Dedifferentiated amniotic fluid mesenchymal stem cell (primary cell): ENCODE results near the gene CCDC85B.

Experiments used
- DNase-seq: peaks from one replicate; pipeline ENCODE4 v3.0.0-alpha.2; 2016; ENCODE audit errors: extremely low spot score

The CCDC85B gene

DNA sequence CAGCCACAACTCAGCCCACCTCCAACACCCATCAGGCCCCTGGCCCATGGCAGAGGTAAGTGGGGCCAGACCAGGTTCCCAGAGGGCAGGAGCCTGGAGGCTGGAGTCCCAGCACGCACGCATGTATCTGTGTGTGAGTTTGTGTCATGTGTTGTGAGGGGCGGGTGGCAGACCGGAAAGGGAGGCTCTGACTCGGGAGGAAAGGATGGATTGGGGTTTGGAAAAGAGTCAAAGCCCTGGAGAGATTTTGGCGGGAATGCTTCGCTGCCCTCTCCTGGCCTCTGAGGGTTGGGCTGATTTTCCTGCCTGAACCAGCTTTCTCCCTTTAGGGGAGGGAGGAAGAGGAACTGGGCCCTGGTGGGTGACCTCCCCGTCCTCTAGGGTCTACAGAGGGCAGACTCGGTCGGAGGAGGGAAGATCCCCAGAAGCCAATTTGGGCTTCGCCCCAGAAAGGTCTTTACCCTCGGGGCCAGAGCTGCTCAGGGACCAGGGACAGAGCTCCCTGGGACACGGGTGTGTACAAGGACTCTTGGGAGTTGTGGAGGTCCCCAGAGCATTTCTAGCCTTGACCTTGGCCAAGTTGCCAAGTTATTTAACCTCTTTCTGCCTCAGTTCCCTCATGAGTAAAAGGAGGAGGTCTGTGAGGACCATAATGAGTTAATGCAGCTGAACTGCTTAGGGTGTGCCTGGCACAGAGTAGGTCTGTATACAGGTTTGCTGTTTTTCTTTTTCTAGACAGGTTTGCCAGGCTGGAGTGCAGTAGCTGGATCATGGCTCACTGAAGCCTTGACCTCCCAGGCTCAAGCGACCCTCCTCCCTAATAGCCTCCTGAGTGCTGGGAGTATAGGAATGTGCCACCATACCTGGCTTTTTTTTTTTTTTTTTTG, 21.5 kb downstream of the CCDC85B start:
- DNase-seq, result peak; percentile 49

DNA sequence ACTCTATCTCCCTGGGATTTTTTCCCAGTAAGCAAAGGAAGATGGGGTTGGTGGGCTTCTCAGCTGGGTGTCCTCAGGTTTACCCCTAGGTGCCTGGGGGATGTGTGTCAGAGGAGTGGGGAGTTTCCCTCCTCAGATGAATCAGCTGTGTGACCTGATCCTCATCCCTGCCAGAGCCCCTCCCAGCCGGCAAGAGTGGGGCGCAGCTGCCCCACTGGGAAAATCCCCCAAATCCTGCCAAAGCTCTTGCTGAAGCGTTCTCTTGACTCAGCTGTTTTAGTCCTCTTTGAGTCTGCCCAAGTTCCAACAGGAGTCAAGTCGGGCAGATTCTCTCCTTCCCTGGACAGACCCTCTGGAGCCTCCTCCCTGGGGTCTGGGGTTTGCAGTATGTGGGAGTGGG, 22.4 kb downstream of the CCDC85B start:
- DNase-seq, result no peak

DNA sequence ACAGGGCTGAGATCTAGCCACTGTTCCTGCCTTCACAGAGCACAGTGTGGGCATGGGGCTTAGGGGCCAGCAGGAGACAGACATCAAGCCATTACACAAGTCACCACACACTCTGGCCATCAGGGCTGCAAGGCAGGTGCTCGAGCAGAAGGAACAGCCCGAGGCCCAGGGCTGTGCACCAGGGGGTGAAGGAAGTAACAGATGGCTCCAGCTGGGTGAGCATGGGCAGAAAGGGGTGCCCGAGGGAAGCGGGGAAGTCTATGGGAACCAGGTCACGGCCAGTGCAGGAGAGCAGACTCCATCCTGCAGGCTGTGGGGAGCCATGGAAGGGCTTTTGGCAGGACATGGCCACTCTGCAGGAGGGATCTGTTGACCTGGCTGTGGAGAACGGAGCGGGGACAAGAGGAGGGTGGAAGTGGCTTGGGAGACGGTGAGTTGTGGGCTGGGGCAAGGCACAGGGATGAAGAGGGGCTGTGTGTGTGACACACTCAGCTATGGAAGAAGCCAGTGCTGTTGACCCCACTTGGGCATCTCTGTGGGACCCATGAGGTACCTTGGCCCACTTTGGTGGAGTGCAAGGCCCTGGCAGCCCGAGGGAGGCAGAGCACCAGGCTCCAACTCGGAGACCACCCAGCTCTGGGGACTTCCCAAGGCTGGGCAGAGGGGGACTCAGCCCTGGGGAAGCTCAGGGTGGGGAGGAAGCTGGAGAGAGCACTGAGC, 24.8 kb downstream of the CCDC85B start:
- no peak for DNase-seq

DNA sequence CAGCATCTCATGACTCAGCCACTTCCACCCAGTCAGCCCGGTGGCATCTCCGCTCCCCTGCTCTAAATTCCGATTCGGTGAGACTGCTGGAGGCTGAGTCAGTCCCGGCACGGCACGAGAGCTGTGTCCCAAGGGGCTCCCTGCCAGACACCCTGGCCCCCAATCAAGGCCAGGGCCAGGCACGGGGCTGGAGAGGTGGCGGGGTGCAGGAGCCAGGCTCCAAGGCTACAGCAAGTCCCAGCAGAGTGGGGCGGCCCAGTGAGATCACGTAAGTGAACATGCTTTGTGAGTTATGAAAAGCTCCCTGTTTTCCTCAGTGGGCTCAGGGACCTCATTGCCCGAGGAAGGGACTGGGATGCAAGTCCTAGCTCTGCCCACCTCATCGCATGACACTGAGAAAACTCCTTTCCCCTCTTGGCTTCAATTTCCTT, 25.4 kb downstream of the CCDC85B start:
- peak; percentile 96 for DNase-seq

DNA sequence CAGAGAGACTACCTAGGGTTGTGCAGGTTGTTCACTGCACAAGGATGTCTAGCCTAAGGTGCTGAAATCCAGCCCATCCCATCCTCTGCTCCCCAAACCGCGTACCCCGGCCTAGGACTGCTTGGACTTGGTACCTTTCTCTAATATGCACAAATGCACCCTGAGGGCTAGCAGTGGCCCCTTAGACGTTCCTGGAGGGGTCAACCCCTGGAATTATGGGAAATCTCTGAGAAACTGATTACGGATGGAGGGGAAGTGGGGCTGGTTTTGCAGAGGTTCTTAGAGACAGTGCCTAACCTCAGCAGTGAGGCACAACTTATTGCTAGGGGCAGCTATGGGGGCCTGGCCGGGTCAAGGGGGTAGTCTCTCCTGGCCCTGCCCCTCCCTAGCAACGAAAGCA, 25.9 kb downstream of the CCDC85B start:
- DNase-seq, result no peak

DNA sequence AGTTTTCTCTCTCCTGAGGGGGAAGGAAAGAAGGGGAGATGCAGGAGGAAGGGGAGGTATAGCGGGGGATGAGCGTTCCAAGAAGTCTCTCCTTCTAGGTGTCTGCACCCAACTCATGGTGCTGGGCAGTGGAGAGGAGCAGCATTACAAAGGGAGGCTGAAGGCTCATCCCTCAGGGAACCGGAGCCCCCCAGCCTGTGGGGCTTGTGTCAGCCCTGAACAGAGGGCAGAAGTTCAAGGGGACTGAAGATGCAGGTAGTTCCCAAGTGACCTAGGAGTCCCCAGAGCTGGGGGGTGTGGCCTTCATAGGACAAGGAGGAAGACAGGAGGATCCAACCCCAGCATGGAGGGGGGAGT, 26.6 kb downstream of the CCDC85B start:
- DNase-seq, result no peak

DNA sequence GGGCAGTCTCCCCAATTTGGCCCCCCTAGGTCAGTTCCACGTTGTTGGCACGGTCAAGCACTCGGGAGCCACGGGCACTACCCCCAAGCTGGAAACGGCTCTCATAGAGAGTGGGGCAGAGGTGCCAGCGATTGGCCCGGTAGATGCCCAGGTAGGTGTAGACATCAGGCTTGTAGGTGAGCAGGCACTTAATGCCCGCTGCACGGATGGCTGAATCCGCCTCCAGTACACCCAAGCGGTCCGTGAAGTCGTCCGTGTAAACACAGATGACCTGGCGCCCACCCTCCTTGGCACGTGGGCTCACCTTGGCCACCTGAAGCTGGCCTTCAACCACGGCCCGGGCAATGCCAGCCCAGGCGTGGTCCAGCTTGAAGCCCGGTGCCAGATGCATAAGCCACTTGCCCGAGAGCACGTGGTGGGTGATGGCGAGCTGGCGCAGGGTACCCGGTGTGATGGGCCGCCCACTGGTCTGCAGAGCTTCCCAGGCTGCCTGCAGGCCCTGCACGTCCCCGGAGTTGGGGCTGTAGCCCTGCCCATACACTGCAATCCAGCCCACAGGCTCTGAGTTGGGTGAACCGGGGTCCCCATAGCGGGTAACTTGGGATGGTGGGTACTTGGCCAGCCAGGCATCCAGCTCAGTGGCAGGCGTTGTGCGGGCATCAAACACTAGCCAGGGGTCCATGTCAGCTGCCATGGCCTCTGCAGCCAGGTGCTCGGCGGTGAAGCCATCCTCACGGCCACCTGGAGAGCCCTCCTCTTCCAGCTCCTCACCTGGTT, 27.1 kb downstream of the CCDC85B start:
- no peak for DNase-seq

DNA sequence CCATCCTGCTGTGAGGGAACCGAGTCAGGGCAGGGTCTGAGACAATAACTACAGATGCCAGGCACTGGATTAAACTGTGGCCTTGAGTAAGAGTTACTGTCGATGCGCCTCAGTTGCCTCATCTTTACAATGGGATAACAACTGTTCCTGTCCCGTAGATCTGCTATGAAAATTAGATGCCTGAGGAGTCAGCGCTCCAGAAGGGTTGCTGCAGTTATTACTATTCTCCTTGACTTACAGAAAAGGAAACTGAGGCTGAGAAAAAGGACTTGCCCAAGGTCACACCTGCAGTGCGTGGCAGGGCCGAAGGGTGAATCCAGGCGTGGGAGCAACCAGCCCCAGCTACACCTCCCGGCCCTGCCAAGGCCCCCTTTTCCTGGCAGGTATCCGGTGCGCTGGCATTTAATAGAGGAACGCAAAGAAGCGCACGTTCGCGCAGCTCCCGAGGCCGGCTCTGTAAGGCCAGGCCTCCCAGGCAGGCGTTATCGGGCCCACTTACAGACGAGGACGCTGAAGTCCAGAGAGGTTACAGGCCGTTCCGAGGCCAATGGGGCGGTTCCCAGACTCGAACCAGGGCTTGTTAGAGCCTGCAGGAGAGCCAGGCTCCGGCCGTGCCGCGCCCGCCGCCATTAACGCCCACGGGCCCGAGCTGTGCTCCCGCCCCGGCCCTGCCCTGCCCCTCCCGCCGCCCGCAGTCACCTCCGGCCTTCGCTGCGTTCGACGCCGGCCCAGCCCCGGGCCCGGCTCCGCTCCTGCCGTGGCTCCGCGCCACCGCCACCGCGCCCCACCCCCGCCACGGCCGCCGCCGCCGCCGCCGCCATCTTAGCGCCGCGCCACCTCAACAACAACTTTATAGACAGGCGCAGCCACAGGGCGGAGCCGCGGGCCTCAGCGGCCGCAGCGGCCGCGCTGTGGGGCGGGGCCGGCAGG, 28.0 kb downstream of the CCDC85B start, which contains the start of gene C11orf68:
C11orf68 (minus strand) TSS at position 852 of the 930 bp plus-strand sequence; CDS start at position 821, 31 bp downstream.
- DNase-seq, result no peak

DNA sequence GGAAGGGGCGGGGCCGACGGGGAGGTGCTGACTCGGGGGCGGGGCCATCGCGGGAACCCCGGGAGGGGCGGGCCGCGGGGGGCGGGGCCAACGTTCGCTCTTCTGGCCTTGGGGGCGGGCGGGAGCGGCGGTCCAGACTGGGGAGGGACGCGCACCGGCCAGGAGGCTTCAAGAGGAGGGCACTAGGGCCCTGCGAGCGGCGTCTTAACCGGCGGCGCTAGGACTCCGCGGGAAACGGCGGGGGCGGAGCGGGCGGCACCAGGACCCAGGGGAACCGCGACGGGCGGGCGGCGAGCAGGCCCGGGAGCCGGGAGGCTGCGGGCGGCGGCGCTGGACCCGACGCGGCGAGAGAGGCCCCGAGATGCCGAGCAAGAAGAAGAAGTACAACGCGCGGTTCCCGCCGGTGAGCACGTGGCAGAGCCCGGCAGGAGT, 28.7 kb downstream of the CCDC85B start, which contains the start of gene DRAP1:
DRAP1 (plus strand) TSS at position 286 of the 432 bp plus-strand sequence; CDS start at position 362, 76 bp downstream.
- DNase-seq, result peak; percentile 98

DNA sequence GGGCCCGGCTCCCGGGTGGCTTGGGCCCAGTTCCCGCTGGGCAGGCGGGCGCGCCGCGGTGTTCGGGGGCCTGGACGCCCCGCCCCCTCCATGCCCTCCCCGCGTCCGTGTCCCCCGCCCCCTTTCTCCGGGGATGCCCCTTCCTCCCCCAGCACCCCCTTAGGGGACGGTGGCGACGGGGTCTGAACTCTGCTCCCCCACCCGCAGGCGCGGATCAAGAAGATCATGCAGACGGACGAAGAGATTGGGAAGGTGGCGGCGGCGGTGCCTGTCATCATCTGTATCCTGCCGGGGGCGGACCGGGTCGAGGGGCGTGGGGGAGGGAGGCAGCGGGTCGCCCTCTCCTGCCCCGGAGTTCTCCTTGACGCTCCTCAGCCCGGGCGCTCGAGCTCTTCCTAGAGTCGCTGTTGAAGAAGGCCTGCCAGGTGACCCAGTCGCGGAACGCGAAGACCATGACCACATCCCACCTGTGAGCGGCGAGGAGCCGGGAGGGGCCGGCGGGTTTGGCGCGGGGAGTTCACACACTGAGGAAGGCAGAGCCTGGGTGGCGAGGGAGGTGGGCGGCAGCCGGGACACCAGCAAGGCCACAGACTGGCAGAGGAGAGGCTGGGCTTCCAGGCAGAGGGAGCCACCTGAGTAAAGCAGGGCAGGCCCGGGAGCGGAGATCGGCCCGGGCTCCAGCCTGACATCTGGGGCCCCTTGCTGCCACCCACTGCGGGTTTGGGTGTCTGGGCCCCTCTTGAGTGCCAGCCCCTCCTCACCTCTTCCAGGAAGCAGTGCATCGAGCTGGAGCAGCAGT, 29.3 kb downstream of the CCDC85B start:
- DNase-seq, result no peak

DNA sequence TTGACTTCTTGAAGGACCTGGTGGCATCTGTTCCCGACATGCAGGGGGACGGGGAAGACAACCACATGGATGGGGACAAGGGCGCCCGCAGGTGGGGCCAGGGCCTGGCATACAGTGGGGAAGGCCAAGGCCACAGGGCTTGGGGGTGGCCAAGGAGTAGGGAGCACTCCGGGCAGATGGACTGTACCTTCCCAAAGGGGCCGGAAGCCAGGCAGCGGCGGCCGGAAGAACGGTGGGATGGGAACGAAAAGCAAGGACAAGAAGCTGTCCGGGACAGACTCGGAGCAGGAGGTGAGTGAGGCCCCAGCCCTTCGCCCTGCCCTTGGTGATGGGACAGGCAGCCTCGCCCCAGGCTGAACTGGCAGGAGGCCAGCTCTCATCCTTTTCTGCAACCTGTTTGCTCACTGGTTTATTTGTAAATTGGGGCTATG, 29.9 kb downstream of the CCDC85B start:
- DNase-seq, result no peak

DNA sequence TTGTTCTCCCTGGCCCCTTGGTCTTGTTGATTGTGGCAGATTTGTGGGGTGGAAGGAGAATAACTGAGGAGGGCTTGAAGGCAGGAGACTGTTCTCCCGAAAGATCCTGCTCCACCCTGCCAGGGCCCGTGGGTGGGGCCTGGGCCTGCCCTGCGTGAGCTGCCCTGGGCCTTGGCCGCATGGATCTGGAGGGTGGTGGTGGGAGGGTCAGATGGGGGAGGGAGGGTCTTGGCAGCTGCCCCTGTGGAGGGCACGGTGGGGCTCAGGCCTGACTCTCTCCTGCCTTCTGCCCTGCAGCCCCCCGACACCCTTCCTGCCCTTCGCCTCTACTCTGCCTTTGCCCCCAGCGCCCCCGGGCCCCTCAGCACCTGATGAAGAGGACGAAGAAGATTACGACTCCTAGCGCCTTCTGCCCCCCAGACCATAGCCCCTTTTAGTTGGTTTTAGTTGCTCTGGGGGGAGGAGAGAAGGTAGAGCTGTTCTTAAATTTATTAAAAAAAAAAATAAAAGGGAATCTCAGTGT, 30.6 kb downstream of the CCDC85B start:
- DNase-seq, result no peak

DNA sequence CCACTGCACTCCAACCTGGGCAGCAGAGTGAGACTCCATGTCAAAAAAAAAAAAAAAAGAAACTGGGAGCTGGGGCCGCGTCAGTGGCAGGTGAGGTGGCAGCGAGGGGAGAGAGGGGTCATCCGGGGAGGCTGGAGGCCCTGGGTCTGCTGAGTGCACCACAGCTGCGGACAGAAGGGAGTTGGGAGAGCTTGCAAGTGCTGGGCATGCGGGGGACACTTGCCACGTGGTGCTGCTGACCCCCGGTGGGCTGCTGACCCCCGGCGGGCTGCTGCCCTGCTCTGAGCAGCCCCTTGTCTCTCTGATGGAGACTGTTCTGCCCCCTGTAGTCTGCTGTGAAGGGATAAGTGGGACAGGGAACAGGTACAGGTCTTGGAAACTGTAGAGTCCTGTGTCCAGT, 31.4 kb downstream of the CCDC85B start:
- no peak for DNase-seq

DNA sequence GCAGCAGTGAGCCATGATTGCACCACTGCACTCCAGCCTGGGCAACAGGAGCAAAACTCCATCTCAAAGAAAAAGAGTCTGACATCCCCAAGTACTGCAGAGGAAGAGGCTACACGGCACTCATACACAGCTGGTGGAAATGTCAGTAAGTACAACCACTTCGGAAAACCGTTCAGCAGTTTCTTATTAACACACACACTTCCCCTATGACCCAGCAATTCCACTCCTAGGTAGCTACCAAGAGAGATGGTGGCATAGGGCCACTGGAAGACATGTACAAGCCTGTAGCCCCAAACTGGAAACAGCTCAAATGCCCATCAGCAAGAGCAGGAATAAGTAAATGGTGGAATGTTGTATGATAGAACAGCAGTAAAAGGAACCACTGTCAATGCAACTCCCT, 32.1 kb downstream of the CCDC85B start:
- DNase-seq, result no peak

DNA sequence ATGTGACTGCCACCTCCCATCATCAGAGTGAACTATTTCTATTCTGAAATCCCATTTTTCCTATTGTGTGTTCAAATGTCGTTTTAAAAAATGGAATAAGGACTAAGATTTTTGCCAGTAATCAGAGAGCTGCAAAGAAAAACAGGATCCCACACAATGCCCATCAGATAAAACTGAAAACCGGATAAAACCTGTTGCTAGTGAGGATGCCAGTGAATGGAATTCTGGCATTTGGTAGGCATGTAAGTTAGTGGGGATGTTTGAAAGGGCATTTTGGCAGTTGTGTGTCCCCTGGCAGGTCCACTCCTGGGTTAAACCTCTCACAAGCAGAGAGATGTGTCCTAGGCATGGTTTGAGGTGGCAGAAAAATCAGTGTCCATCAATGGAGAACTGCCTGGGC, 34.9 kb downstream of the CCDC85B start:
- no peak for DNase-seq

DNA sequence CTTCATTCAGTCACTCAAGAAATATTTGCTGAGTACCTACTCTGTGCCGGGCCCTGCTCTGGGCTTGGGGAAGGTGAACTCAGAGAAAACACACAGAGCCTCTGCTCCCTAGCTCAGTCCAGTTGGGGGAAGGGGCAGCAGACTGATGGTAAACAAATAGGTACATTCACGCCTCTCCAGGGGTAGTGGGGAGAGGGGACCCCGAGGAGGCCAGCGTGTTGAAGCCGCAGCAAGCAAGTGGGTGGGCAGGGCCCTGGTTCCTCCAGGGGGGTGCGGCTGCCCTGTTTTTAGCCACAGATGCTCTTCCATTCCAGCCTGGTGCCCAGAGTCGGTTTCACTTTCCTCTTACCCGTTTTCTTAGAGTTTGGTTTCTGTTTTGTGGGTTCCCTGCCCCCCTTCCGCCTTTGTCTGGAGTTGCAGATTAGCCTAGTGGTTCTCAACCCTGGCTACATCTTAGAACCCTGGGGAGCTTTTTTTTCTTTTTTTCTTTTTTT, 37.5 kb downstream of the CCDC85B start:
- DNase-seq, result no peak

DNA sequence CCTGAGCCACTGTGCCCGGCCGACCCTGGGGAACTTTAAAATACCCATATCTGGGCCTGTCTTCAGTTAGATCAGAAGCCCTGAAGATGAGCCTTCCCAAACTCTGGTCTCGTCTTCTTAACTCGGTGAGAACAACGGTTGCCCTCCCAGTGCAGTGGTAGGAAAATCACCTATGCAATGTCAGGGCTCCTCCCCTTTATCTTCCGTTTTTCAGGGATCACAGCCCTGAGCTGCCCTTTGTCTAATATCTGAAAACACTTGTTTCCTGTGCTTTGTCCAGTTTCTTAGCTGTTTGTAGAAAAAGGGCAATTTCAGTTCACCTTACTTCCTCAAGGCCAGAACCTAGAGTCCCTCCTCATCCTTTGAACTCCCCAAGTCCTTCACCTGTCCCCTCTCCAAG, 38.2 kb downstream of the CCDC85B start:
- DNase-seq, result no peak

DNA sequence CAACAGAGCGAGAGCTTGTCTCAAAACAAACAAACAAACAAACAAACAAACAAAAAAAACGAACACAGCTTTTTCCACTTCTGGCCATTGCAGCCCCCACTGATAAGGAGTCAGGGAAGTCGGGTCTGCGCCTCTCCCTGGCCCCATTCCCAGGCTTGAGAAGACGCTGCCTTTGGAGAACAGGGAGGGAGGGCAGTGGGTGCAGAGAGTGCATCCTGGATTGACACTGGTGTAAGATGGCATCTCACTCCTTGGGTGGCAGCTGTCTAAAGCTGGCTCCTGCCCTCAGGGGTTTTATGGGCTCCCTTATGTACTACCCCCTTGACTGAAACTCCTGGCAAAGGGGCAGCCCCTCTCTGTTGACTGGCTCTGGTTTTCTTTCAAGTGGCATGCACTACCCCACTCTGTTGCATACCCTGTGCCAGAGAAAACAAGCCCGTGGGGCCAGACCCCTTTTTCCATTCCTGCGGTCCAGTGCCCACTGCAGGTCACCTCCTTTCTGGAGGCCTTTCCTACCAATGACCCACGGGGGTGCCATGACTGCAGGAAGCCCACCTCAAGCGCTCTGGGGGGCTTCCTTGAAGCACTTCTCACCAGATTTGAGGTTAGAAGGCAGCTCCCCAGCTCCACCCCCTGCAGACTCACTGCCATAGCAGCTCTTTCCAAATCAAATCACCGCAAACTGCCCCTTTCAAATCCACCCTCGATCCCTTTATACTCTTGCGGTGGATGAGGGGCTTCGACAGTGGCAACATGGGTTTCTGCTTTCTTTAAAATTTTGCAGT, 41.5 kb downstream of the CCDC85B start:
- DNase-seq, result no peak

DNA sequence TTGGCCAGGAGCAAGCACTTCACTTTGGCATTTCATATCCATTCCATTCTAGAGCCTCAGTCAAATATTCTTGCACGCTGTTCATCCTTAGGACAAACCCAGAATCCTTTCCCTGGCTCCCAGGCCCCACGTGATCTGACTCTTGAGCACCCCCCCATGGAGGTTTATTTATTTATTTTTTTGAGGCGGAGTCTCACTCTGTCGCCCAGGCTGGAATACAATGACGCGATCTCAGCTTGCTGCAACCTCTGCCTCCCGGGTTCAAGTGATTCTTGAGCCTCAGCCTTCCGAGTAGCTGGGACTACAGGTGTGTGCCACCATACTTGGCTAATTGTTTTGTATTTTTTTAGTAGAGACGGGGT, 42.1 kb downstream of the CCDC85B start:
- DNase-seq, result no peak
